DND-41 (cell line): ENCODE data around the gene DBNDD1.

Experiments used
- CTCF ChIP-seq: IDR thresholded peaks from 2 replicates; pipeline ENCODE4 v1.5.1; 2012; ENCODE audit warnings: borderline replicate concordance, low read length, moderate library complexity, mild to moderate bottlenecking; ENCODE audit not compliant: poor library complexity, severe bottlenecking; ENCODE audit errors: extremely low read depth
- EZH2 ChIP-seq: IDR thresholded peaks from 3 replicates; pipeline ENCODE4 v1.6.1; 2012; ENCODE audit warnings: borderline replicate concordance, low read depth, mild to moderate bottlenecking, moderate library complexity, low read length, inconsistent platforms; ENCODE audit not compliant: severe bottlenecking

- no peak for TF ChIP-seq CTCF
- TF ChIP-seq EZH2: no peak
These were observed 38.5 kb upstream of the DBNDD1 start for GRCh38 chr16:90057738-90058173.
